Stomach (tissue), 9 donors: ENCODE results near the gene MON1A. TPM values are rescaled to one million over a fixed set of nuclear protein-coding genes. Genes with fewer than 3 reads are reported as not detected.
A peak's percentile ranks its signal among the peaks of the same experiment; 100 is the strongest.

Experiments
- DNase-seq, 2 donors: peaks; one replicate each; pipeline versions ENCODE4 v3.0.0 to v3.0.0-alpha.2; 2013 to 2019
- H3K27ac ChIP-seq, 5 donors: fragments of 200-600 bp in 4 of 5; sonication (generic) in 4 of 5; one replicate each; pipeline ENCODE4 v1.5.1; 2013 to 2019; ENCODE audit warnings: mild to moderate bottlenecking in 1 of 5, moderate library complexity in 1 of 5
- H3K27me3 ChIP-seq, 3 donors: fragments of 200-600 bp; sonication (generic); one replicate each; pipeline ENCODE4 v1.5.1; 2017 to 2019; ENCODE audit warnings: mixed run types in 1 of 3
- H3K36me3 ChIP-seq, 4 donors: fragments of 200-600 bp; sonication (generic); 1 replicate in 3 of 4; 2 replicates in 1 of 4; pipeline ENCODE4 v1.5.1; 2016 to 2019
- H3K4me1 ChIP-seq, 4 donors: fragments of 200-600 bp; sonication (generic); one replicate each; pipeline ENCODE4 v1.5.1; 2016 to 2019
- H3K4me3 ChIP-seq, 4 donors: fragments of 200-600 bp; sonication (generic) in 3 of 4; one replicate each; pipeline ENCODE4 v1.5.1; 2016 to 2019; ENCODE audit warnings: mild to moderate bottlenecking in 1 of 4
- H3K9me3 ChIP-seq, 4 donors: fragments of 200-600 bp; sonication (generic); one replicate each; pipeline ENCODE4 v1.5.1; 2016 to 2019
- CTCF ChIP-seq, 7 experiments: fragments of 450-650 bp in 4 of 7; fragments of 200-600 bp in 3 of 7; sonication (generic) in 3 of 7; IDR thresholded peaks; one replicate each; pipeline ENCODE4 v1.5.1; 2016 to 2019; ENCODE audit warnings: antibody characterized with exemption in 7 of 7, control low read depth in 2 of 7, mild to moderate bottlenecking in 1 of 7
- EP300 ChIP-seq: sonication (generic); formaldehyde crosslinking; IDR thresholded peaks from one replicate; pipeline ENCODE4 v1.6.1; 2017; ENCODE audit warnings: antibody characterized with exemption
- POLR2A ChIP-seq, 4 donors: fragments of 450-650 bp; IDR thresholded peaks; one replicate each; pipeline ENCODE4 v1.6.1; 2016; ENCODE audit warnings: antibody characterized with exemption in 4 of 4, control low read depth in 2 of 4, mild to moderate bottlenecking in 1 of 4, moderate library complexity in 1 of 4
- POLR2AphosphoS5 ChIP-seq, 3 donors: sonication (generic); formaldehyde crosslinking; IDR thresholded peaks; one replicate each; pipeline ENCODE4 v1.6.1; 2016; ENCODE audit warnings: antibody characterized with exemption in 3 of 3
- WGBS, 5 donors: extraction: QIAGEN DNeasy Blood & Tissue Kit in 3 of 5; methylation state at CpG; one replicate each; pipeline versions ENCODE4 v1.1.5 to v1.1.7; 2013 to 2018; 5-methylcytosine and 5-hydroxymethylcytosine counted together
- intact Hi-C: fragments of 100-400 bp; cut with DNase I; formaldehyde crosslinking; loops from one replicate; pipeline ENCODE4 v1.15.1; 2023; ENCODE audit warnings: low total_unique reads
- polyA plus RNA-seq, 3 donors: library from polyadenylated mRNA; stranded (reverse); fragments of 200-250 nt; gene quantifications; one replicate each; pipeline ENCODE4 v1.2.3, GENCODE V29; 2013
- total RNA-seq, 5 donors: library from RNA; depleted of rRNA; stranded (reverse); fragments of >200 nt; gene quantifications; one replicate each; pipeline versions ENCODE4 v1.1.0 to v1.2.3, GENCODE V29; 2014 to 2016
- donor health status: healthy with polysubstance abuse.
- donor health status: Bipolar disorder and iron deficiency.
- donor health status: healthy.

MON1A gene
- total and polyA plus RNA-seq, 8 donors = 3.9 to 33.8 (median 9.3) TPM

GRCh38 chr3:49916686-49917085, 12.9 kb downstream of the MON1A start:
- Histone ChIP-seq H3K4me3 (no peak overlapping the region), H3K27me3 (no peaks in the 10 kb centered on the region), H3K27ac (no peak overlapping the region), H3K4me1 (peaks cover 0 to 16% (median 6%) of the 10 kb centered on the region in 4 donors), H3K9me3 (no peaks in the 10 kb centered on the region), H3K36me3 (peaks cover 0 to 20% (median 16%) of the 10 kb centered on the region in 4 donors)
- no peak for DNase-seq
- 90 to 97% (median 92%) methylated on average over 5 of the region's 5 CpGs for WGBS, 5 donors
- TF ChIP-seq CTCF (IDR thresholded peaks at IDR 0.05) = no peak
- no peak for TF ChIP-seq EP300
- no peak for TF ChIP-seq POLR2AphosphoS5 (IDR thresholded peaks at IDR 0.05)
- no peak for TF ChIP-seq POLR2A (IDR thresholded peaks at IDR 0.05)
- intact Hi-C loops = no loop called here

GRCh38 chr3:49914906-49915305, 14.7 kb downstream of the MON1A start:
- WGBS, 5 donors = 23 to 54% (median 48%) methylated on average over 2 of the region's 2 CpGs
- Histone ChIP-seq H3K27me3 (no peaks in the 10 kb centered on the region), H3K9me3 (no peaks in the 10 kb centered on the region), H3K4me3 (no peak overlapping the region), H3K4me1 (peaks cover 0 to 16% (median 6%) of the 10 kb centered on the region in 4 donors), H3K27ac (peak overlapping the region in 1 of 5 donors; percentile 15), H3K36me3 (peaks cover 11 to 36% (median 32%) of the 10 kb centered on the region in 4 donors)
- no peak for TF ChIP-seq EP300
- no peak for TF ChIP-seq POLR2A (IDR thresholded peaks at IDR 0.05)
- no peak for TF ChIP-seq POLR2AphosphoS5 (IDR thresholded peaks at IDR 0.05)
- TF ChIP-seq CTCF (IDR thresholded peaks at IDR 0.05) = no peak
- no peak for DNase-seq
- intact Hi-C loops = no loop called here

GRCh38 chr3:49912881-49913281, 16.7 kb downstream of the MON1A start:
- WGBS, 5 donors = 85 to 94% (median 93%) methylated on average over 4 of the region's 4 CpGs
- peaks cover 12 to 51% (median 48%) of the 10 kb centered on the region in 4 donors for H3K36me3 ChIP-seq
- no peak overlapping the region for H3K4me3 ChIP-seq
- no peaks in the 10 kb centered on the region for H3K9me3 ChIP-seq
- intact Hi-C loops = no loop called here
- TF ChIP-seq CTCF (IDR thresholded peaks at IDR 0.05) (no peak), POLR2A (IDR thresholded peaks at IDR 0.05) (no peak), EP300 (no peak), POLR2AphosphoS5 (IDR thresholded peaks at IDR 0.05) (no peak)
- peak in 1 of 2 donors; percentile 21 for DNase-seq
- H3K27me3 ChIP-seq = no peaks in the 10 kb centered on the region
- H3K4me1 ChIP-seq = peaks cover 0 to 16% (median 6%) of the 10 kb centered on the region in 4 donors
- H3K27ac ChIP-seq = no peak overlapping the region

GRCh38 chr3:49911611-49912010, 18.0 kb downstream of the MON1A start:
- H3K9me3 ChIP-seq = no peaks in the 10 kb centered on the region
- TF ChIP-seq POLR2AphosphoS5 (IDR thresholded peaks at IDR 0.05) (no peak), EP300 (no peak), CTCF (IDR thresholded peaks at IDR 0.05) (no peak), POLR2A (IDR thresholded peaks at IDR 0.05) (no peak)
- WGBS, 5 donors = 83 to 94% (median 93%) methylated on average over 8 to 15 of the region's 15 CpGs
- peaks cover 12 to 51% (median 48%) of the 10 kb centered on the region in 4 donors for H3K36me3 ChIP-seq
- no peak overlapping the region for H3K4me3 ChIP-seq
- H3K27ac ChIP-seq = no peak overlapping the region
- H3K4me1 ChIP-seq = peaks cover 0 to 22% (median 10%) of the 10 kb centered on the region in 4 donors
- H3K27me3 ChIP-seq = no peaks in the 10 kb centered on the region
- intact Hi-C loops = no loop called here
- DNase-seq = no peak
